Right lobe of liver (tissue), 4 donors: ENCODE results near the gene CNOT4.

Experiments
- CTCF ChIP-seq, 4 donors: fragments of 200-600 bp in 3 of 4; fragments of 450-650 bp in 1 of 4; IDR thresholded peaks; one replicate each; pipeline versions ENCODE4 v1.5.1 to v1.8.0; 2016 to 2022; ENCODE audit warnings: antibody characterized with exemption in 4 of 4, mild to moderate bottlenecking in 2 of 4
- POLR2A ChIP-seq: fragments of 450-650 bp; IDR thresholded peaks from one replicate; pipeline ENCODE4 v1.6.1; 2017; ENCODE audit warnings: antibody characterized with exemption, mild to moderate bottlenecking
- donor health status: DM: no; HTN: no; CAD: no.
- donor health status: DM: no; HTN: no; CAD: no.
- donor health status: DM: no; HTN: yes; CAD: no.

GRCh38 chr7:135434047-135434446 is 75.9 kb downstream of the CNOT4 start:
- TF ChIP-seq CTCF (IDR thresholded peaks at IDR 0.05) = no peak
- TF ChIP-seq POLR2A = no peak
